Measurements from ENCODE around the gene BANF2. TPM values are rescaled to one million over a fixed set of nuclear protein-coding genes. Genes with fewer than 3 reads are reported as not detected.

Gene BANF2
- total and polyA plus RNA-seq, 11 donors: not detected

DNA sequence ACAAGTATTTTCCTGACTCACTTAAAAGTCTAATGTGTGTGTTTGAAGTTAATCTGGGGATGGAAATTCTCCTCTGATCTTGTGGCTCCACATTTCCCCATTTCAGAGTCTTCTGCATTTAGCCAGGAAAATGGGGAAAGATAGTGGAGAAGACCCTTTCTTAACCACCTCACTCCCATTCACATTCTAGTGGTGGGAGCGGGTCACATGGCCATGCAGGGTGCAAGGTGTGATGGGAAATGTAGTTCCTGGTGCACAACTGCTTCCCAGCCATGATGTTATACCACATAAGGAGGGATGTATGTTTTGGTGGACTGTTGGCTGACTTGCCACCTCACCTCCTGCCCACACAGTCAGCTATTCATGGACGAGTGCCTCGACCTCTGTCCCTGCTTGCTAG is 61.8 kb downstream of the BANF2 start:
- Histone ChIP-seq H3K9me3 (peaks cover 0 to 24% (median 13%) of the 10 kb centered on the region in 12 donors), H3K27ac (no peak overlapping the region), H3K4me1 (peaks cover 0 to 7% (median 0%) of the 10 kb centered on the region in 12 donors), H3K4me3 (no peak overlapping the region), H3K36me3 (no peaks in the 10 kb centered on the region), H3K27me3 (no peaks in the 10 kb centered on the region)
- 79 to 89% (median 85%) methylated on average over 3 of the region's 3 CpGs for WGBS, 4 donors
- DNase-seq (no peak), ATAC-seq (no peak)
- TF ChIP-seq POLR2A (IDR thresholded peaks at IDR 0.05): no peak
- TF ChIP-seq, protein P1, sequence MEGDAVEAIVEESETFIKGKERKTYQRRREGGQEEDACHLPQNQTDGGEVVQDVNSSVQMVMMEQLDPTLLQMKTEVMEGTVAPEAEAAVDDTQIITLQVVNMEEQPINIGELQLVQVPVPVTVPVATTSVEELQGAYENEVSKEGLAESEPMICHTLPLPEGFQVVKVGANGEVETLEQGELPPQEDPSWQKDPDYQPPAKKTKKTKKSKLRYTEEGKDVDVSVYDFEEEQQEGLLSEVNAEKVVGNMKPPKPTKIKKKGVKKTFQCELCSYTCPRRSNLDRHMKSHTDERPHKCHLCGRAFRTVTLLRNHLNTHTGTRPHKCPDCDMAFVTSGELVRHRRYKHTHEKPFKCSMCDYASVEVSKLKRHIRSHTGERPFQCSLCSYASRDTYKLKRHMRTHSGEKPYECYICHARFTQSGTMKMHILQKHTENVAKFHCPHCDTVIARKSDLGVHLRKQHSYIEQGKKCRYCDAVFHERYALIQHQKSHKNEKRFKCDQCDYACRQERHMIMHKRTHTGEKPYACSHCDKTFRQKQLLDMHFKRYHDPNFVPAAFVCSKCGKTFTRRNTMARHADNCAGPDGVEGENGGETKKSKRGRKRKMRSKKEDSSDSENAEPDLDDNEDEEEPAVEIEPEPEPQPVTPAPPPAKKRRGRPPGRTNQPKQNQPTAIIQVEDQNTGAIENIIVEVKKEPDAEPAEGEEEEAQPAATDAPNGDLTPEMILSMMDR (IDR thresholded peaks at IDR 0.05): no peak
- intact Hi-C loops (cut with DNase I): no loop called here

DNA sequence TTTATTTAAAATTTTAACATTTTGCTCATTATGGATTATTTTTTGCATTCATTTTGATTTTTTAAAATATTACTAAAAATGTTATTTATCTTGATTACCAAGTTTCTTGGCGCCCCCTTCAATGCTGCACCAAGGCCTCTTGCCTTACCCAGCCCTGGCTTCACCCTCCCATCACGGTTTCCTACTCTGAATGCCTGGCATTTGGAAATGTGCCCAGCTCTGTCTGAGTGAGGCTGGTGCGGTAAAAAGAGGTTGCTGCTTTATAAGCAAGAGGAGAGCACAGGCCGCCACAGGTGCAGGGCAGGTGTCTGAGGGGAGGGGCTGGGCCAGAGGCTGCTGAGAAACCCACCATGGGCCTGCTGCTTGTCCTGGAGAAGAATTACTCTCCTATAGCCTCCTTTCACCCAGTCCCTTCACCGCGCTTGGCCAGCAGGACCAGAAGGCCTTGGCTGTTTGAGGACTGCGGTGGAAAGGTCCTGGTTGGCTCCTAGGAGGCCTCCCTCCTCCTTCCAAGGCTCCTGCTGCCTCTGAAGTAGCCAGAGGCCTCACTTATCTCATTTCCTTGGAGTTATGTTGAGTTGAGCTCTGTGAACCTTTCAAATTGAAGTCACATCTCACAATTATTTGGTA is 62.6 kb downstream of the BANF2 start:
- Histone ChIP-seq H3K27me3 (no peaks in the 10 kb centered on the region), H3K27ac (no peak overlapping the region), H3K9me3 (peaks cover 0 to 23% (median 13%) of the 10 kb centered on the region in 12 donors), H3K36me3 (no peaks in the 10 kb centered on the region), H3K4me1 (peaks cover 0 to 7% (median 0%) of the 10 kb centered on the region in 12 donors), H3K4me3 (no peak overlapping the region)
- intact Hi-C loops (cut with DNase I): no loop called here
- no peak for TF ChIP-seq POLR2A (IDR thresholded peaks at IDR 0.05)
- TF ChIP-seq, protein P1 (IDR thresholded peaks at IDR 0.05): no peak
- 74 to 84% (median 79%) methylated on average over 7 of the region's 7 CpGs for WGBS, 4 donors
- DNase-seq (peak in 3 of 5 donors; percentile 18 to 45 (median 39)), ATAC-seq (peak in 2 of 4 donors; percentile 45 to 67)

DNA sequence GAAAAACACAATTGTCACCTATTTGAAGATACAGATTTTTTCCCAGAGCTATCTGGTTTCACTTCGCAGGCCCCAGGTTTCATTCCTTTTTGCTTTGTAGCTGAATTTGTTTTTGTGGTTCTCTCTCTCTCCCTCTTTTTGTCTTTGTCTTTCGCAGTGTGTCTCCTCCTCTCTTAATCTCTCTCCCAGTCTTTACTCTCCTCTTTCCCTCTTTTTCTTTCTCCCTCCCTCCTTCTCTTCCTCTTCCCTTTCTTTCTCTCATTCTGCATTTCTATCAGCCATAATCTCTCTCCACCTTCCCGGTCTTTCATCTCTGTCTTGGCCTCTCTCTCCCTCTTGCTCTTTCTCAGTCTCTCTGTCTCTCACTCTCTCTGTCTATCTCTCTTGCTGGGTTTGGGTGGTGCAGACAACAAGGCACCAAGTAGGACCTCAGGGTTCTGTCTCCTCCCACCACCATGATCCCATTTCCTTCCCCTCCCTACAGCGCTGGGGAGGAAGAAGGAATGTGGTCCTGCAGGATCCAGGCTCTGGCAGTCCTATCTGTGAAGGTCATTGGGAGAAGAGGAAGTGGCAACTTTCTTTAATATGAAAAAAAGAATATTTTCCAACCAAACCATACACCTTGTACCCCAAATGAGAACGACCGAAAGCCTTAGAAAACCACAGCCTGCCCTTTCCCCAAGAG is 63.2 kb downstream of the BANF2 start:
- Histone ChIP-seq H3K4me1 (peaks cover 0 to 7% (median 0%) of the 10 kb centered on the region in 12 donors), H3K36me3 (no peaks in the 10 kb centered on the region), H3K4me3 (no peak overlapping the region), H3K27me3 (no peaks in the 10 kb centered on the region), H3K27ac (no peak overlapping the region), H3K9me3 (peaks cover 0 to 17% (median 12%) of the 10 kb centered on the region in 12 donors)
- TF ChIP-seq, protein P1 (IDR thresholded peaks at IDR 0.05): no peak
- TF ChIP-seq POLR2A (IDR thresholded peaks at IDR 0.05): no peak
- WGBS, 4 donors: 82 to 85% (median 85%) methylated on average over 6 of the region's 6 CpGs
- ATAC-seq (no peak), DNase-seq (no peak)
- intact Hi-C loops (cut with DNase I): no loop called here

DNA sequence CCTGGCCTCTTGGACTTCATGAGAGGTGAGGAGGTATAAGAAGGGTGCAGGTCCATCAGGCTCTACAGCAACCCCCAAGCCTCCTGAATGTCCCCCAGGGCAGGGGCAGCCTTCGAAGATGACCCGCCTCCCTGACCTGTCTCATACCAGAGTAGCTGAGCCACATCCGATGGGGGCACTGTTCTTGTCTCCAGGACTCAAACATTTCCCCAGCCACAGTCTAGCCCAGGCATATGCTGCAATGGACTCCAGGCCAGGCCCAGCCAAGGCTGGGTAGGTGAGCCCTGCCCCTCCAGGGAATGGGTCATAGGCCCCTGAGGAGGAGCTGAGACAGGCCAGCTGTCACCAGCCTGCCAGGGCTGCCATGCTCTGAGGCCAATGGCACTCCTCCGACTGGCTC is 65.3 kb downstream of the BANF2 start:
- TF ChIP-seq POLR2A (IDR thresholded peaks at IDR 0.05): no peak
- TF ChIP-seq, protein P1 (IDR thresholded peaks at IDR 0.05): no peak
- WGBS, 4 donors: 74 to 95% (median 84%) methylated on average over 4 of the region's 4 CpGs
- no peak overlapping the region for H3K4me3 ChIP-seq
- intact Hi-C loops (cut with DNase I): no loop called here
- no peaks in the 10 kb centered on the region for H3K27me3 ChIP-seq
- H3K4me1 ChIP-seq: no peaks in the 10 kb centered on the region
- H3K9me3 ChIP-seq: no peaks in the 10 kb centered on the region
- H3K27ac ChIP-seq: no peak overlapping the region
- no peaks in the 10 kb centered on the region for H3K36me3 ChIP-seq
- DNase-seq (no peak), ATAC-seq (no peak)

Data from heart left ventricle (tissue), 16 donors.